HEK293T (cell line): ENCODE measurements around the gene TMEM208.

ENCODE experiments used
- BHLHE40 ChIP-seq: fragments of 450-650 bp; IDR thresholded peaks from 2 replicates; pipeline ENCODE4 v1.6.1; 2016; ENCODE audit warnings: mild to moderate bottlenecking, moderate library complexity, borderline replicate concordance
- FOXM1 ChIP-seq: fragments of 450-650 bp; IDR thresholded peaks from 2 replicates; pipeline ENCODE4 v1.6.1; 2017; ENCODE audit warnings: mild to moderate bottlenecking, borderline replicate concordance
- PKNOX1 ChIP-seq: fragments of 450-650 bp; IDR thresholded peaks from 2 replicates; pipeline ENCODE4 v1.6.1; 2016
- SP1 ChIP-seq: fragments of 450-650 bp; IDR thresholded peaks from 2 replicates; pipeline ENCODE4 v1.6.1; 2017
- SUZ12 ChIP-seq: fragments of 450-650 bp; IDR thresholded peaks from 2 replicates; pipeline ENCODE4 v1.6.1; 2016; ENCODE audit warnings: mild to moderate bottlenecking
- ZNF384 ChIP-seq: fragments of 450-650 bp; IDR thresholded peaks from 2 replicates; pipeline ENCODE4 v1.6.1; 2016

GRCh38 chr16:67192781-67193361 is 34.1 kb upstream of the TMEM208 start:
- TF ChIP-seq FOXM1 (no peak), SP1 (no peak), ZNF384 (no peak), SUZ12 (no peak), BHLHE40 (no peak), PKNOX1 (no peak)
